Renal cortex interstitium (tissue), 11 donors: ENCODE data around the gene PCNX4. TPM values are rescaled to one million over a fixed set of nuclear protein-coding genes. Genes with fewer than 3 reads are reported as not detected.

Experiments used
- DNase-seq, 11 donors: peaks; one replicate each; pipeline ENCODE4 v3.0.0-alpha.2; 2013; ENCODE audit warnings: low read depth in 9 of 11, low spot score in 4 of 11; ENCODE audit errors: extremely low read depth in 1 of 11
- polyA plus RNA-seq, 3 donors: library from polyadenylated mRNA; unstranded; fragments of 120-200 nt; gene quantifications; one replicate each; pipeline ENCODE4 v1.2.1, GENCODE V29; 2013; ENCODE audit not compliant: insufficient read length in 3 of 3

The PCNX4 gene
- polyA plus RNA-seq, 3 donors: 82.3 to 109 (median 105) TPM

- DNase-seq: no peak
Measured at GRCh38 chr14:60189923-60190840, 98.5 kb downstream of the PCNX4 start.

DNA sequence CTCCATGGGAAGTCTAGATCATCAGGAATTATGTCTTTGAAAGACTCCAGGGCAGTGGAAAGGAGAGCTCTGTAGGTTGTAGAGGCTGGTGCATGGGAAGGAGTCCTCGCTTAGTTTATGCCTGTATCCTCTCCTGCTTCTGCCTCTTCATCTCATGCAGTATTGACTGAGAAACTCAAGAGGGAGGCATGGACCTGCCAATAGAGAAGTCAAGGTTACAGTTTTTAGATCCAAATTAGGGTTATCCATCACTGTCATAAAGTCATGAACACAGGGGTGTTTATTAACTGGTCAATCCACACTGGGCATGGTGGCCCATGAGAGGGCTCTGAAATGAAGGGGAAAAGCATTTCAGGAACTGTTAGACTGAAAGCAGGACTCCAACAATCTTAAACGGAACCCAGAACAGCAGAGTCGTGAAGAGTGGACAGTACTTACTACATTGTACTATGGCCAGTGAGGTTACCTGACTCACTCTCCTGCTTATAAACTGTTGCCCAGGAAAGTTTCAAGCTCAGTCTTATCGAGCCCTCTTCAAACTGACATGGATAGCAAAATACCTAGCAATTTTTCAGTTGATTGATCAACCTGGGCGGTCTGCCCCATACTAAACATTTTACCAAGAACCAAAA is 103.6 kb downstream of the PCNX4 start:
- no peak for DNase-seq

DNA sequence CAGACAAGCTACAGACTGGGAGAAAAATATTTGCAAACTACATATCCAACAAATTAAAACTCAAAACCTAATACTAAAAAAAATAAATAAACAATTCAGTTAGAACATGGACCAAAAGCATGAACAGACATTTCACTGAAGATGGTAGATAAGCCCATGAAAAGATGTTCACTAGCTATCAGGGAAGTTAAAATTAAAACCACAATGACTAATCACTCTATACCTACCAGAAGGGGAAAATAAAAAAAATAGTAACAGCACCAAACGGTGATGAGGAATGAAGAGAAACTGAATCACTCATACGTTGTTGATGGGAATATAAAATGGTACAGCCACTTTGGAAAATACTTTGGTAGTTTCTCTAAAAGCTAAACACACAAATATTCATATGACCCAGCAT is 104.6 kb downstream of the PCNX4 start:
- no peak for DNase-seq

DNA sequence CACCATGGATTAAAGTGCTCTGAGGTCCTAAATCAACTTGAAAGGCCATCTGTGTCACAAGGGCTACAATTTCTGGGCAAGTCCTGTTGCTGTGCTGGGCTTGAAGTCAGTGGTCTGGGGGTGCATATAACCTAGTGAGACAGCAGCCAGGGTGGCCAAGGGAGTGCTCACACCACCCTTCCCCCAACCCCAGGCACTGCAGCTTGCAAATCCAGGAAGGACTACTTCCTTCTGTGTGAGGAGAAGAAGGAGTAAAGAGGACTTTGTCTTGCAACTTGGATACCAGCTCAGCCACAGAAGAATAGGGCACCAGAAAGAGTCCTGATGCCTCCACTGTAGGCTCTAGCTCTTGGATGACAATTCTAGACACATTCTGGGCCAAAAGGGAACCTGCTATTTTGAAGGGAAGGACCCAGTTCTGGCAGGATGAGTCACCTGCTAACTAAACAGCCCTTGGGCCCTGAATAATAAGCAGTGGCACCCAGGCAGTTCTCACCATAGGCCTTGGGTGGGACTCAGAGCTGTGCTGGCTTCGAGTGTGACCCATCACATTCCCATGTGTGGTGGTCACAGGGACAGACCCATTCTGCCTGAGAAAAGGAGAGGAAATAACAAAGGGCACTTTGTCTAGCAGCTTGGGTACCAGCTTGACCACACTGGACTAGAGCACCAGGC is 106.0 kb downstream of the PCNX4 start:
- DNase-seq: no peak

- no peak for DNase-seq
Measured at GRCh38 chr14:60199321-60199720, 107.6 kb downstream of the PCNX4 start.

DNA sequence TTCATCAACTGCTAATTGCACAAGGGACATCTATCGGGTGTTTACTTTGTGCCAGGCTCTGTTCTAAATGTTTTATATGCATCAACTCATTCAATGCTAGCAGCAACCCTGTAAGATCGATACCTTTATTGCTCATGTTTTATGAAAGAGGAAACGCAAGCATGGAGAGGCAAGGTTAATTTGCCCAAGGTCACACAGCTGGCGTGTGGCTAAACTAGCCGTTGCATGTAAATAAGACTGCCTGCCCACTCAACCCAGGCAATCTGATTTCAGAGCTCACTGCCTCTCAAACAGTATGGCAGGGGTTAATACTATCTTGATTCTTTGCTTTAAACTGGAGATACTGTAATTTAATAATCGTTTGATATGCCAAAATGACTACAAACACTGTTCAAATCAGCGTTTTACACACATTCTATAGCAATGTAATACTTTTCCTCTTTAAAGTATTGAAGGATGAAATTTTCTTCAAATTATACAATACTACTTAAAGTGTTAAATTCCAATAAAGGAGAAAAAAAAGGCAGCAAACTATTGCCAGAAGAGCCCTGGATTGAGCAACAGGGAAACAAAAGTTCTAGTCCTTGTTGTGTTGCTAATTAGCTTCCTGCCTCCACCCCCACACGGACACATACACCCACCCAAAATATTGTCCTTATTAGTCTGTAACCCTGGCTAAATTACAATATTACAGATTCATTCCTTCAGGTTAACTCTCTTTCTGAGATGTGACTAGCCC is 112.5 kb downstream of the PCNX4 start:
- DNase-seq: no peak

GRCh38 chr14:60204843-60205774 is 113.4 kb downstream of the PCNX4 start:
- DNase-seq: no peak

- no peak for DNase-seq
Measured at GRCh38 chr14:60206249-60206670, 114.5 kb downstream of the PCNX4 start.

DNA sequence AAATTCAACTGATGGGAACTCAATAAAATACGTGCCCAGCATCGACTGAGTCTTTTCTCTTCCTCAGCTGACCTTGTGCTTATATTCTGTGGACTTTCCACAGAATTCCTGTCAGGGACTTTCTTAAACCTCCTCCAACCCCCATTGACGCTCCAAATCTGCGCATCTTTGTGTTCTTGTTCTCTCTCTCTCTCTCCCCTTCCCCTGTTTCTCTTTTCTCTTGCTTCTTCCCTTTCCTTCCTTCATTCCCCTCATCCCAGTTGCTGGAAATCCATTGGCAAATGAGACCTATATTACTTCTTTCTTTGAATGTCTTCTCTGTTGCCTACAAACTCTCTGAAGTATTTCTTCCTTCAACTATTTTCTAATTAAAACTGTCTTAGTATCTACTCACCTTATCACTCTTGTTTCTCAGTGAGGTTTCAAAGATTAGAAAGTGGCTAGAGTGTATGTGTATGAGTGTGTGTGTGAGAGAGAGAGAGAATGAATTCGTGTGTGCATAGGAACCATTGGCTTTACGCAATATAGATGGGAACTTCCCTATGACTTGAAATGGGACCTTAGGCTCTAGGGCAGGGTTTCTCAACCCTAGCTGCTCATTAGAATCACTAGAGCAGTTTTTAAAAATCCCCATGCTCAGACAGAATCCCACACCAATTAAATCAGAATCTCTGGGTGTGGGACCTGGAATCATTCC is 115.3 kb downstream of the PCNX4 start:
- DNase-seq: no peak

DNA sequence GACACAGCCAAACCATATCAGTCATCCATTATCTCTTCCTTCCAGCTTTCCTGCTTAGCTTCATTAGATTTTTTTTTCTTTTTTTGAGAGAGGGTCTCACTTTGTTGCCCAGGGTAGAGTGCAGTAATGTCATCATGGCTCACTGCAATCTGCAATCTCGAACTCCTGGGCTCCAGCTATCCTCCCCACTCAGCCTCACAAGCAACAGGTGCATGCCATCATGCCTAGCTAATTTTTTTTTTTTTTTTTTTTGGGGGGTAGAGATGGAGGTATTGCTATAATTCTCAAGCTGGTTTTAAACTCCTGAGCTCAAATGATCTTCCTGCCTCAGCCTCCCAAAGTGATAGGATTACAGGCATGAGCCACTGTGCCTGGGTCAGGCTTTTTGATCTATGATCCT is 119.0 kb downstream of the PCNX4 start:
- no peak for DNase-seq

- no peak for DNase-seq
Measured at GRCh38 chr14:60211153-60211552, 119.4 kb downstream of the PCNX4 start.

DNA sequence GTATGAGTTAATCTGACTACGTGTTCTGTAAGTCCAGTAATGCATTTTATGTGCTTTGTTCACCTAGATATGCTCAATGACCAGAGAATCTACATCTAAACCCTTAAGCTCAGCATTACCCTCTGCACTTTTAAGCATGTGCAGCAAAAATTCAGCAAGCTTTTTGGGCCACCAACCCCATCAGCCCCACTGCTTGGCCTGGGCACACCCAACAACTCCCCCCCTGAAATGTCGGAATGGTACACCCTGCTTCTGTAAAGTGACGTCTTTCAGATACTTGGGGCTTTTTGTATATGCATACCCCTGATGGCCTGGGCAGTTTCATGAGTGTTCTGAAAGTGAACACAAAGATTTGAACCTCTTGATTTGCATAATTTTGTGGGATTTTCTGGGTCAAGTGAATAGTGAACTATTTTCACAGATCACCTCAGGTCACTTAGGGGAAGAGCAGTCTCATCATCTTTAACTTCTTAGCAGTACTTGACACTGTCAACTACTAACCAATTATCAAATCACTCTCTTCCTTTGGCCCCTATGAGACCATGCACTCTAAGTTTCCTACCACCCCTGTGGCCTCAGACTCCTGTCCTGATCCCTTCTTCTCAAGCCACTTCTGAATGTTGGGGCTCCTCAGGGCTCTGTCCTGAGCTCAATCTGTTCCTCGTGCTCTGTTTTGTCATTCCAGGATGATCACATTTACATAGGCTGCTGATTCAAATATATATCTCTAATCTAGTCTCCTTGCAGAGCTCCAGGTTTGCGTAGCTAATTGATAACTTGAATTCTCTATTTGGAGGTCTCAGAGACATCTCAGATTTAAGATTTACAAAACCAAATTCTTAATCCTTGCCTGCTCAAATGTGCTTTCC is 121.0 kb downstream of the PCNX4 start:
- no peak for DNase-seq

DNA sequence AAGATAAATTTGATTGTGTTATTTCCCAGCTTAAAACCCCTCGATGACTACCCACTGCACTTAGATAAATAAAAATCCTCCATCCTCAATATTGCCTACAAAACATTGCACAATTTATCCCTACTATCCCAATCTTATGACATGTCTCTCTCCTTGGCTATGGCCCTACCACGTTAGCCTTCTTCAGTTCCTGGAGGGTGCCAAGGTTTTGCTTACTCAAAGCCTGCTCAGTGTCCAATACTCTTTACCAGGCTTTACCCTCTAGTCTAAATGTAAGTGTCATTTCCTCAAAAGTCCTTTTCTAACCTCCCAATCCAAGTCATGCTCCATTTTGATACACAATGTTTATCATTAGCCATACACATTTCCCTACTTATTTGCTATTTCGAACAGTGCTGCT is 122.3 kb downstream of the PCNX4 start:
- no peak for DNase-seq

GRCh38 chr14:60214415-60215126 is 122.8 kb downstream of the PCNX4 start:
- no peak for DNase-seq

DNA sequence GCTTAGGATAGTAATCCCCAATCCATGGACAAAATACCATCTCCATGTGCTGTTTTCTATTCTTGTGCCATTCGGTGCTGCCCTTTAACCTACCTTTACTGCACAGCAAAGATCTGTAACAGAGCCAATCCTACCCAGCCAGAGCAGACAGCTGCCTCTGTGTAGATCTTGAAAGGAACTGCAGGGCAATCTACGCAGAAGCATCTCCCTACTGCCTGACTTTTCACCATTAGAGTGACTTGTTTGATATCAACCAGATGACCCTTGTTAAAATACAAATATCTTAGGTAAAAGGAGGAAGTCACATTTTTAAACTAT is 123.4 kb downstream of the PCNX4 start:
- DNase-seq: no peak
